Stimulated activated CD4-positive, alpha-beta T cell treated with anti-CD3 and anti-CD28 coated beads, Interleukin-12 subunit alpha, Interleukin-12 subunit beta, amount 100 ng/mL, for 24 hours (primary cell): Measurements from ENCODE around the gene SLC23A1.
"Not testable (repeated sequence)": the region's sequence is repeated elsewhere in the genome, so short reads cannot be mapped to it uniquely, and the experiment has no call there.

Source experiments
- DNase-seq, 2 experiments: peaks; one replicate each; pipeline ENCODE4 v3.0.0-alpha.2; 2020; ENCODE audit warnings: low read depth in 2 of 2

SLC23A1 gene

GRCh38 chr5:139389701-139390638, 6.9 kb upstream of the SLC23A1 start, which contains the start of gene MZB1:
MZB1 (minus strand) TSS chr5:139389913; CDS start chr5:139389856, 57 bp downstream.
- DNase-seq: peak in 1 of 2 experiments; percentile 34

GRCh38 chr5:139388198-139388821, 5.2 kb upstream of the SLC23A1 start:
- no peak for DNase-seq

DNA sequence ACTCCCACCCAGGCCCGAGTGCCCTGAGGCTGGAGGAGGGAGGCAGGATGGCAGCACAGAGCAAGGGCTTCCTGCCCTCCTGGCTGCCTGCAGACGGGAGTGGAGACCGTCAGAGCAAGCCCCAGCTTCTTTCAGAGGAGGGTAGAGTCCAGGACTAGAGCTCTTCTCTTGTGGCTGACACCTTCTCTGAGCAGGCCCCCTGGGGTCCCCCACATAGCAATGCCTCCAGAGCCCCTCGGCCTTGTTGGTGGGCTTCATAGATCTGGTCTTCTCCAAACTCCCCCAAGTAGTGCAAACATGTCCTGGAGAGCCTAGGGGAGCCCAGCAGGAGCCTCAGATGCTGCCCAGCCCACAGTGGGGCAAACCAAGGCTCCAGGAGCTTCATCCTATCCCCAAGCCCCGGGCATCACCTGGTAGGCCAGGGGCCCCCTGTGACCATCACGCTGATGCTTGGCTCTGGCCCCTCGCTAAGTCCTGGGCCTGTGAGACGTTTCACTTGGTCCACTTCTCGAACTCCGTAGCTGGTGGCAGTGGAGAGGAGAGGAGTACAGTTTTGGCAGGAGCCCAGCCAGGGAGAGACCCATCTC, 4.6 kb upstream of the SLC23A1 start:
- no peak for DNase-seq

DNA sequence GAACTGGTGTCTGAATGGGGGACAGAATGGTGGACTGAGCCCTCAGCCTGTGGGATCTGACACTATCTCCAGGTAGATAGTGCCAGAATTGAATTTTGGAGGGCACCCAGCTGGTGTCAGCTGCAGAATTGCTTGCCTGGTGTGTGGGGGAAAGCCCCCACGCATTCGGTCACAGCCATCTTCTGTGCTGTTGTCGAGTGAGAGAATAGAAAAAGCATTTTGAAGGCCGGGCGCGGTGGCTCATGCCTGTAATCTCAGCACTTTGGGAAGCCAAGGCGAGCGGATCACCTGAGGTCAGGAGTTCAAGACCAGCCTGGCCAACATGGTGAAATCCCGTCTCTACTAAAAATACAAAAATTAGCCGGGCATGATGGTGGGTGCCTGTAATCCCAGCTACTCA, 3.9 kb upstream of the SLC23A1 start:
- not testable (repeated sequence) for DNase-seq

- no peak for DNase-seq
Measured at GRCh38 chr5:139386050-139386438, 2.9 kb upstream of the SLC23A1 start.

GRCh38 chr5:139385061-139386049, 2.3 kb upstream of the SLC23A1 start:
- no peak for DNase-seq

GRCh38 chr5:139384591-139385051, 1.5 kb upstream of the SLC23A1 start:
- no peak for DNase-seq

GRCh38 chr5:139383993-139384590, 995 bp upstream of the SLC23A1 start:
- DNase-seq: no peak

- DNase-seq: no peak
Measured at GRCh38 chr5:139382807-139383206, 290 bp downstream of the SLC23A1 start.

DNA sequence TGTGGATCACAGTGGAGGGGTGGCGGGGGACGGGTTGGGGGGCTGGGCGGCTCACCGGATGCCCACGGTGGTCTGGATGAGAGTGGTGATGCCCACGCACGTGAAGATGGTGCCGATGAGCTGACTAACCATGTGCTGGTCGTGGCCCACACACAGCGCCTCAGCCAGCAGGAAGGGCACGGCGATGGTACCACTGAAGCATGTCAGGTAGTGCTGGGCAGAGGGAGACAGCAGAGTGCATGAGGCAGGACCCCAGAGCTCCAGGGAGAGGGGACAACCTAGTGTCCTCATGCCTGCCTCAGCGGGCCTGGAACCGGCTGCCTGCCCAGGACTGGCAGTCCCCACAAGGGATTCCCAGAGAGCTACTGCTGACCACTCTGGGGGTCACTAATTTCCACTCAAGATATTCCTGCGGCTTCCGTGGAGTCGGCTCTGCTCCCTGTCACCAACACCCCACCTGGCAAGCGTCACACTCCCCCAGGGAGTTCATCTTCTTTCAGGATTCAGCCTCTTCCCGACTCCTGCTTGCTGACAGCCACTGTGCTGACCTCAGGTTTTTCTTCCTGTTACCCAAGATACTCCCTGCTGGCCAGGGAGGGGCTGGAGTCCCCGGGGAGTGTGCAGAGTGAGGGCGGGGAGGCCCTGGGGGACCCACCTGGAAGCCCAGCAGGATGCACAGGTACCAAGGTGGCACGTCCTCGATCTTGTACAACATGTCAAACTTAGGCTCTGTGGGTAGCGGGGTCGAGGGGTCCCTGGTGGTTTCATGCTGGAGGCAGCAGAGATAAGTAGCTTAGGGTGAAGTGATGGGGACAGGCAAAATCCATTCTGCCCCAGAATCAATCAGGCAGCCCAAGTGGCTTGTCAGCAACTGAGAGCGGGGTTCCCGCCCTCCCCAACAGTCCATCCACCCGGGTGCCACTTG, 998 bp downstream of the SLC23A1 start:
- no peak for DNase-seq

- no peak for DNase-seq
Measured at GRCh38 chr5:139379626-139380449, 3.3 kb downstream of the SLC23A1 start.

- DNase-seq: no peak
Measured at GRCh38 chr5:139378941-139379361, 4.1 kb downstream of the SLC23A1 start.

GRCh38 chr5:139378101-139378825, 4.8 kb downstream of the SLC23A1 start:
- no peak for DNase-seq

GRCh38 chr5:139377226-139377625, 5.9 kb downstream of the SLC23A1 start:
- no peak for DNase-seq

DNA sequence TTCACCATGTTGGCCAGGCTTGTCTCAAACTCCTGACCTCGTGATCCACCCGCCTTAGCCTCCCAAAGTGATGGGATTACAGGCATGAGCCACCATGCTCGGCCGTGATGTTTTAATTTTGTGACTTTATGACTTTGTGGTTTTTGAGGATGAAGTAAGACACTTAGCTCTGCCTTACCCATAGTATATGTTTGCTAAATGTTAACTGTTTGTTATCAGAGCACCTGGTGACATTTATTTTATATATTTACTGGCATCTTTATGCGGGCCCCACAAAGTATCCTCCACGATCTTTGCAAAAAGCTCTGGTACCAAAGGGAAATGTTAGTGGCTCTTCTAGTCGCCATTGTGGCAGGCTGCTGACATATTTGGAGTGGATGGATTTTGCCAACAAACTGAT, 6.7 kb downstream of the SLC23A1 start:
- no peak for DNase-seq

DNA sequence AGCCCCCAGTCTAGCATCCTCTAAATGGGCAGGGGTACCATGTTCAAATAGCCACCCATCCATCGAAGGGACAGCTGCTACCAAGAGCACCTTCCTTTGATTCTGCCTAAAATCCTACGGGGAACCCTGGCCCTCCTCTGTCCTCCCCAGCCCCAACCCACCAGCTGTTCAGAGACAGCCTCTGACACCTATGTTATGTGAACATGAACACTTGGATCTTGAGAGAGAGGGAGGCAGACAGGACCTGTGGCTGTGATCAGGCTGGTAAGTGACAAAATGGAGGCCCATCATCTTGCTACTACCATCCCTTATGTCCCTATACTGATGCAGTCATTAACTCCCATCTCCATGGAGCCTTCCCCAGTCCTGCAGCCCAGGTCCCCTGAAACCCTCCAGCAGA, 8.2 kb downstream of the SLC23A1 start:
- no peak for DNase-seq

DNA sequence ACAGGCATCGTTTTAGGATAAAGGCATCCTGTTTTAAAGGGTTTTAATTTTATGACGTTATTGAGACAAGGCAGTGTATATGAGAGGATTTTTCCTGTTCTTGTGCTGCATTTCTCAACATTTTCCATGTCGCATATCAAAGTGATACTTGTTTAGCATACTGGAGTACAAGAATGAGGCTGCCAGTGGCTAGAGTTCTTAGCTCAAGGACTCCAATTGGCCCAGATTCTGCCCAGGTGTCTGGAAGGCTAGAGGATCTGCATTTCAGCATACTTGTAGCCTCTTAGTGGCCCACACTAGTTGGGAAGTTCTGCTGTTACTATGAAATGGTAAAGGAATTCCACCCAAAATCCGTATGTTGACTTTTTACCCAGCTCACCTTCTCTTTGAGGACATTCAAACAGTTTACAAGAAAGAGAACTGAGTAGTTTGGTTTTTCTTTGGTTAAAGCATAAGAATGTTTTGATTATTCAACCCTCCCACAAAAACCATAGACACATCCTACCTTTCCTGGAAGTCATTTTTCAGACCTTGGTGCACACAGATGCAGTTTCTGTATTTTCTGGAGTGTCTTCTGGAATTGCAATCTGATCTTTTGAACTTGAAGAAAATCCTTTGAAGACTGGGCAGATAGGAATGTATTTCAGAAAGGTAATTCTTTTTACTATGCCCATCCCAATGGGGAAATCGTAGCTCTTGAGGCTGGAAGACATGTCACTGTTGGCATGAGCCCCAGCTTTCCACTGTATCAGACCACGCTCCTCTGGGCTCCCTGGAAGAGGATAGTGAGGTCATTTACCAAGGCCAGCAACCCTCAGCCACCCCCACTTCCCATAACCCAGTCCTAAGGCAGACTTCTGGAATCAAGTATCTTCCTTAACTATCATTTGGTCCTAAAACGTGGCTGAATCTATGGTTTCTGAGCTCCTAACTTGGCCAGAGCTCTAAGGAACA, 11.3 kb downstream of the SLC23A1 start:
- DNase-seq: no peak
